ENCODE measurements around the gene DNALI1. TPM values are rescaled to one million over a fixed set of nuclear protein-coding genes. Genes with fewer than 3 reads are reported as not detected.

DNALI1 gene
- total and polyA plus RNA-seq, 7 donors, result 0.82 to 2.1 (median 1.2) TPM

DNA sequence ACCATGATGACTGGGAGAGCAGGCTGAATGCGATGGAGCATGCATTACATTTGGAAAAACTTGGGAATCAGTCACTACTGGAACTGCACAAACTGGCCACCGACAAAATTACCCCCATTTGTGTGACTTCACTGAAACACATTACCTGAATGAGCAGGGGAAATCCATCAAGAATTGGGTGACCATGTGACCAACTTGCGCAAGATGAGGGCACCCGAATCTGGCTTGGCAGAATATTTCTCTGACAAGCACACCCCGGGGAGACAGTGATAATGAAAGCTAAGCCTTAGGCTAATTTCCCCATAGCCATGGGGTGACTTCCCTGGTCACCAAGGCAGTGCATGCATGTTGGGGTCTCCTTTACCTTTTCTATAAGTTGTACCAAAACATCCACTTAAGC lies 11.7 kb upstream of the DNALI1 start:
- ATAC-seq, result no peak
- H3K4me1 ChIP-seq, result no peaks in the 10 kb centered on the region
- no peak for DNase-seq
- peaks cover 2 to 90% of the 10 kb centered on the region in 2 donors for H3K36me3 ChIP-seq (ENCODE audit: insufficient read depth in 1 of 2, low read depth in 1 of 2)
- intact Hi-C loops (cut with DNase I), result no loop called here
- no peaks in the 10 kb centered on the region for H3K9me3 ChIP-seq
- 73 to 87% (median 74%) methylated on average over 5 of the region's 5 CpGs for WGBS, 3 donors
- H3K27ac ChIP-seq, result no peak overlapping the region
- H3K27me3 ChIP-seq (ENCODE audit: insufficient read depth in 3 of 3, low read length in 2 of 3), result no peaks in the 10 kb centered on the region
- no peak overlapping the region for H3K4me3 ChIP-seq
- TF ChIP-seq, protein P1, sequence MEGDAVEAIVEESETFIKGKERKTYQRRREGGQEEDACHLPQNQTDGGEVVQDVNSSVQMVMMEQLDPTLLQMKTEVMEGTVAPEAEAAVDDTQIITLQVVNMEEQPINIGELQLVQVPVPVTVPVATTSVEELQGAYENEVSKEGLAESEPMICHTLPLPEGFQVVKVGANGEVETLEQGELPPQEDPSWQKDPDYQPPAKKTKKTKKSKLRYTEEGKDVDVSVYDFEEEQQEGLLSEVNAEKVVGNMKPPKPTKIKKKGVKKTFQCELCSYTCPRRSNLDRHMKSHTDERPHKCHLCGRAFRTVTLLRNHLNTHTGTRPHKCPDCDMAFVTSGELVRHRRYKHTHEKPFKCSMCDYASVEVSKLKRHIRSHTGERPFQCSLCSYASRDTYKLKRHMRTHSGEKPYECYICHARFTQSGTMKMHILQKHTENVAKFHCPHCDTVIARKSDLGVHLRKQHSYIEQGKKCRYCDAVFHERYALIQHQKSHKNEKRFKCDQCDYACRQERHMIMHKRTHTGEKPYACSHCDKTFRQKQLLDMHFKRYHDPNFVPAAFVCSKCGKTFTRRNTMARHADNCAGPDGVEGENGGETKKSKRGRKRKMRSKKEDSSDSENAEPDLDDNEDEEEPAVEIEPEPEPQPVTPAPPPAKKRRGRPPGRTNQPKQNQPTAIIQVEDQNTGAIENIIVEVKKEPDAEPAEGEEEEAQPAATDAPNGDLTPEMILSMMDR (IDR thresholded peaks at IDR 0.05), result no peak

DNA sequence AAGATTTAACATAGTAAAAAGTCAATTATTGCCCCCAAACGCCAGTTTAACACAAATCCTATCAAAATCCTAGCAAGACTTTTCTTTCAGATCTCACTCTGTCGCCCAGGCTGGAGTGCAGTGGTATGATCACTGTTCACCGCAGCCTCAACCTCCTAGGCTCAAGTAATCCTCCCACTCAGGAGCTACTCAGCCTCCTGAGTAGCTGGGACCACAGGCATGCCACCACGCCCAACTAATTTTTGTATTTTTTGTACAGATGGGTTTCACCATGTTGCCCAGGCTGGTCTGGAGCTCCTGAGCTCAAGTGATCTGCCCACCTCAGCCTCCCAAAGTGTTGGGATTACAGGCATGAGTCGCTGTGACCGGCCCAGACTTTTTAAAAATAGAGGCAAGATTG lies 7.4 kb upstream of the DNALI1 start:
- DNase-seq (no peak), ATAC-seq (no peak)
- Histone ChIP-seq H3K27me3 (ENCODE audit: insufficient read depth in 3 of 3, low read length in 2 of 3) (no peaks in the 10 kb centered on the region), H3K9me3 (no peaks in the 10 kb centered on the region), H3K36me3 (ENCODE audit: insufficient read depth in 1 of 2, low read depth in 1 of 2) (peaks cover 6 to 83% of the 10 kb centered on the region in 2 donors), H3K4me1 (peaks cover 15% of the 10 kb centered on the region), H3K4me3 (no peak overlapping the region), H3K27ac (no peak overlapping the region)
- 91 to 96% (median 94%) methylated on average over 6 of the region's 6 CpGs for WGBS, 3 donors
- intact Hi-C loops (cut with DNase I), result no loop called here
- TF ChIP-seq, protein P1 (IDR thresholded peaks at IDR 0.05), result no peak

- ATAC-seq (no peak), DNase-seq (no peak)
- WGBS, 3 donors, result 1 to 6% (median 5%) methylated on average over 11 of the region's 11 CpGs
- TF ChIP-seq, protein P1 (IDR thresholded peaks at IDR 0.05), result no peak
- Histone ChIP-seq H3K27me3 (ENCODE audit: insufficient read depth in 3 of 3, low read length in 2 of 3) (no peaks in the 10 kb centered on the region), H3K9me3 (no peaks in the 10 kb centered on the region), H3K27ac (peak overlapping the region; percentile 97), H3K4me1 (peaks cover 20% of the 10 kb centered on the region), H3K36me3 (ENCODE audit: insufficient read depth in 1 of 2, low read depth in 1 of 2) (peaks cover 4 to 41% of the 10 kb centered on the region in 2 donors), H3K4me3 (peak overlapping the region; percentile 95)
- intact Hi-C loops (cut with DNase I), result loop anchor here in 1 of 2 donors (5.0 kb wide), 1 partner anchor 39 kb away; no protein-coding TSS in a partner anchor
Observed at GRCh38 chr1:37553598-37553926, 3.2 kb upstream of the DNALI1 start.

GRCh38 chr1:37553927-37554808 lies 2.6 kb upstream of the DNALI1 start, which contains the start of gene SNIP1:
Gene SNIP1 (minus strand): TSS chr1:37554293. CDS start chr1:37554229, 64 bp downstream.
- peaks cover 20% of the 10 kb centered on the region for H3K4me1 ChIP-seq
- peaks cover 4 to 36% of the 10 kb centered on the region in 2 donors for H3K36me3 ChIP-seq (ENCODE audit: insufficient read depth in 1 of 2, low read depth in 1 of 2)
- TF ChIP-seq, protein P1 (IDR thresholded peaks at IDR 0.05), result no peak
- H3K27me3 ChIP-seq (ENCODE audit: insufficient read depth in 3 of 3, low read length in 2 of 3), result no peaks in the 10 kb centered on the region
- ATAC-seq (peak; percentile 97 to 98 (median 98)), DNase-seq (peak; percentile 91 to 95)
- H3K9me3 ChIP-seq, result no peaks in the 10 kb centered on the region
- intact Hi-C loops (cut with DNase I), result loop anchor here in 1 of 2 donors (5.0 kb wide), 1 partner anchor 38 kb away; no protein-coding TSS in a partner anchor
- H3K27ac ChIP-seq, result peak within 1 kb of the TSS; percentile 97
- WGBS, 3 donors, result 12% methylated on average over 53 to 54 of the region's 54 CpGs
- peak within 1 kb of the TSS; percentile 95 for H3K4me3 ChIP-seq

All from psoas muscle (tissue), 8 donors.